ENCODE measurements around the gene KAZN. TPM values are rescaled to one million over a fixed set of nuclear protein-coding genes. Genes with fewer than 3 reads are reported as not detected.

The KAZN gene
- total and polyA plus RNA-seq, 4 donors: 4.4 to 19.3 (median 9.6) TPM

- intact Hi-C loops (cut with DNase I): no loop called here
- peak in 1 of 2 donors; percentile 14 for DNase-seq
- WGBS, 2 donors: 93 to 95% methylated on average over 10 of the region's 10 CpGs
- H3K27me3 ChIP-seq (ENCODE audit: control insufficient read depth in 1 of 2, insufficient read depth in 2 of 2, low read length in 1 of 2): no peaks in the 10 kb centered on the region
- no peak overlapping the region for H3K27ac ChIP-seq (ENCODE audit: low read depth in 1 of 2, low read length in 2 of 2)
- H3K36me3 ChIP-seq (ENCODE audit: control insufficient read depth in 1 of 2, insufficient read depth in 2 of 2, low read length in 1 of 2): no peaks in the 10 kb centered on the region
- peaks cover 7% of the 10 kb centered on the region for H3K9me3 ChIP-seq (ENCODE audit: control insufficient read depth, low read length)
- ATAC-seq (ENCODE audit: low FRiP score): no peak
- no peak overlapping the region for H3K4me3 ChIP-seq (ENCODE audit: low read length in 2 of 2)
- H3K4me1 ChIP-seq (ENCODE audit: control insufficient read depth in 1 of 2, insufficient read depth in 2 of 2, low read length in 2 of 2): no peaks in the 10 kb centered on the region
These were observed 238.1 kb downstream of the KAZN start for GRCh38 chr1:14836426-14837140.

DNA sequence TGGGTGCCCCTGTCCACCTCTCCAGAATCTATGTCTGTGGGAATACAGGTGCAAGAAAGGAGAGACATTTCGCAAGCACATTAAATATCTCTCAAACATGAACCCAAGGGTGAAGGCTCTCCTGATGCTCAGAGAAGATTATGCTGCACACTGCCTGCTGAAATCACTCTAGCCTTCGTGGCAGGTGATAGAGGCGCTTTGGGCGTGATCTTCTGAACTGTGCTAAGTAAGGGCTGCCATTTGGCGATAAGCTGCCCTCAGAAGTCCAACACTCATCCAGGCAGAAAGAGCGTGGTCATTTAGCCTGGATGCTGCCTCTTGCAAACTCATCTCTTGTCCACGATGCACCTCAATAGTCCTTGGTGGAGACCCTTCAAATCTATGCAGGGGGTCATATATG, 241.9 kb downstream of the KAZN start:
- WGBS, 2 donors: 86 to 90% methylated on average over 7 of the region's 7 CpGs
- no peak overlapping the region for H3K27ac ChIP-seq (ENCODE audit: low read depth in 1 of 2, low read length in 2 of 2)
- DNase-seq: no peak
- H3K4me3 ChIP-seq (ENCODE audit: low read length in 2 of 2): no peak overlapping the region
- intact Hi-C loops (cut with DNase I): no loop called here
- H3K36me3 ChIP-seq (ENCODE audit: control insufficient read depth in 1 of 2, insufficient read depth in 2 of 2, low read length in 1 of 2): no peaks in the 10 kb centered on the region
- no peaks in the 10 kb centered on the region for H3K4me1 ChIP-seq (ENCODE audit: control insufficient read depth in 1 of 2, insufficient read depth in 2 of 2, low read length in 2 of 2)
- peaks cover 15% of the 10 kb centered on the region for H3K9me3 ChIP-seq (ENCODE audit: control insufficient read depth, low read length)
- ATAC-seq (ENCODE audit: low FRiP score): no peak
- no peaks in the 10 kb centered on the region for H3K27me3 ChIP-seq (ENCODE audit: control insufficient read depth in 1 of 2, insufficient read depth in 2 of 2, low read length in 1 of 2)

DNA sequence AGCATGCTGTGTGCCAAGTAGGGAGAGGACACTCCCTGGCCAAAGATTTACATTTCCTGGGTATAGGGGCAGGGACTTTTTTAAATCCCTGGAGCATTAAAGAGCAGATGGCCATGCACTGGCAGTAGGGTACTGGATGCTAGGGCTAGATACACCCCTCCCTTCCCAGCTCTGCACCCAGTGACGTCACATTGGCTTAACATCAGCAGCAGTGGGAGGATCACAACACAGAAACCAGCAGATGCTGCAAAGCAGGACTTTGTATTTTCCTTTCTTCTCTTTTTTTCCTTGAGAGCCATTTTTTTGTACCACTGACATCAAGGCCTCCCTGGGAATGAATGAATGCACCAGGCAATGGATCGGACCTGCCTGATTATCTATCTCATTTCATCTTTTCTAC, 243.0 kb downstream of the KAZN start:
- no peak overlapping the region for H3K27ac ChIP-seq (ENCODE audit: low read depth in 1 of 2, low read length in 2 of 2)

DNA sequence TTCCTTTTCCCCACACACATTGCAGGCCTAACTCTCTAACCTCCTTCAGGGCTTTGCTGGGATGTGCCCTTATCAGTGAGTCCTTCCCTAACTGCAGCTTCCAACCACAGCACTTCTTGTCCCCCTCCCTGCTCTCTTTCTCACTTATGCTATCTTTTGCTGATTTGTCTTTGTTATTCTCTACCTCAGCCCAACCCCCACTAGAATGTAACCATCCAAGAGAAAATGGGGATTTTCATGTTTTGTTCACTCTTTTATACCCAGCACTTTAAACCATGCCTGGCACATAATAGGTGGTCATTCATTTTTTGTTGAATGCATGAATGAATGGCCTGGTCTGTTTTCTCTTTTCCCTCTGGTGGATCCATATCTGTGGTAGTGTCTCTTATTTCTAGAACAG, 243.5 kb downstream of the KAZN start:
- H3K36me3 ChIP-seq (ENCODE audit: control insufficient read depth in 1 of 2, insufficient read depth in 2 of 2, low read length in 1 of 2): no peaks in the 10 kb centered on the region
- peaks cover 15% of the 10 kb centered on the region for H3K9me3 ChIP-seq (ENCODE audit: control insufficient read depth, low read length)
- no peaks in the 10 kb centered on the region for H3K4me1 ChIP-seq (ENCODE audit: control insufficient read depth in 1 of 2, insufficient read depth in 2 of 2, low read length in 2 of 2)
- intact Hi-C loops (cut with DNase I): no loop called here
- DNase-seq (no peak), ATAC-seq (ENCODE audit: low FRiP score) (no peak)
- H3K27ac ChIP-seq (ENCODE audit: low read depth in 1 of 2, low read length in 2 of 2): no peak overlapping the region
- no peaks in the 10 kb centered on the region for H3K27me3 ChIP-seq (ENCODE audit: control insufficient read depth in 1 of 2, insufficient read depth in 2 of 2, low read length in 1 of 2)
- H3K4me3 ChIP-seq (ENCODE audit: low read length in 2 of 2): no peak overlapping the region

More for the DNA sequence above, 243.0 kb downstream of the KAZN start:
- ATAC-seq (ENCODE audit: low FRiP score) (no peak), DNase-seq (no peak)
- H3K4me3 ChIP-seq (ENCODE audit: low read length in 2 of 2): no peak overlapping the region
- intact Hi-C loops (cut with DNase I): no loop called here
- no peaks in the 10 kb centered on the region for H3K4me1 ChIP-seq (ENCODE audit: control insufficient read depth in 1 of 2, insufficient read depth in 2 of 2, low read length in 2 of 2)
- H3K27me3 ChIP-seq (ENCODE audit: control insufficient read depth in 1 of 2, insufficient read depth in 2 of 2, low read length in 1 of 2): no peaks in the 10 kb centered on the region
- H3K36me3 ChIP-seq (ENCODE audit: control insufficient read depth in 1 of 2, insufficient read depth in 2 of 2, low read length in 1 of 2): no peaks in the 10 kb centered on the region
- 88 to 93% methylated on average over 2 of the region's 2 CpGs for WGBS, 2 donors
- H3K9me3 ChIP-seq (ENCODE audit: control insufficient read depth, low read length): peaks cover 15% of the 10 kb centered on the region

DNA sequence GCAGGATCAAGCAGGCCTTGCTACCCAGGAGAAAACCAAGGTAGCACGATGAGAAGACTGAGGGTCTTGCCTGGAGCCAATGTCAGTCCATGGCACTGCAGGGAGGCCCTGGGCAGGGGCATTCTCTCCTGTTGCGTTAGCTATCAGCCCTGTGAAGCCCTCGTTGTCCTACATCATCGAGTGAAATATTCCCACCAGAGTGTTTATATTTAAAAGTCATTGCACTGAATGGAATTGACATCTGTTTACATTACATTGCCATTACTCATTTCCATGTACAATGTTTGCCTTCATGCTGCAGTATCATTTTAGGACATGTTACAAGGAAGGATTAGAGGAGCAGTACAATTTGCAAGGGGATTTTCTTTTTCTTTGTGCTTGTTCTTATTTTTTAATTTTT, 243.9 kb downstream of the KAZN start:
- Histone ChIP-seq H3K9me3 (ENCODE audit: control insufficient read depth, low read length) (peaks cover 15% of the 10 kb centered on the region), H3K4me1 (ENCODE audit: control insufficient read depth in 1 of 2, insufficient read depth in 2 of 2, low read length in 2 of 2) (no peaks in the 10 kb centered on the region), H3K27me3 (ENCODE audit: control insufficient read depth in 1 of 2, insufficient read depth in 2 of 2, low read length in 1 of 2) (no peaks in the 10 kb centered on the region), H3K4me3 (ENCODE audit: low read length in 2 of 2) (no peak overlapping the region), H3K36me3 (ENCODE audit: control insufficient read depth in 1 of 2, insufficient read depth in 2 of 2, low read length in 1 of 2) (no peaks in the 10 kb centered on the region), H3K27ac (ENCODE audit: low read depth in 1 of 2, low read length in 2 of 2) (no peak overlapping the region)
- DNase-seq (no peak), ATAC-seq (ENCODE audit: low FRiP score) (no peak)
- WGBS, 2 donors: 58 to 59% methylated on average over 4 of the region's 4 CpGs
- intact Hi-C loops (cut with DNase I): no loop called here

DNA sequence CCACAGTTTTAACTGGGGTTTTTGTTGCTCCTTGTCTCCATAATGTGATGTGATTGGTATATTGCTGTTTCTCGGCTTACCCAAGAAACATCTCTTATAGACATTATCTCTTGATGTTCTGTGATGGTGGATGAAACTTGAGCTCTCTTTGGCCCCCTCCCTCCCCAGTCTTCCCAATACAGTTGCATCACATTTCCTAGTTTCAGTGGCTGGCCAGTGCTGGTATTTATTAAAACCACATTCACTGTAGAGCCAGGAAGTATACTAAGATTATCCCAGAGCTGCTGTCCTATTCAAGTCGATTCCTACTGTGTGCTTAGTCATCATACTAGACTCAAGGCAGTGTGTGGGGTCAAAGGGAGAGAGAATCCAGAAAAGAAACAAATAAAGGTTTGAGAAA, 244.4 kb downstream of the KAZN start:
- Histone ChIP-seq H3K27me3 (ENCODE audit: control insufficient read depth in 1 of 2, insufficient read depth in 2 of 2, low read length in 1 of 2) (no peaks in the 10 kb centered on the region), H3K9me3 (ENCODE audit: control insufficient read depth, low read length) (peaks cover 15% of the 10 kb centered on the region), H3K36me3 (ENCODE audit: control insufficient read depth in 1 of 2, insufficient read depth in 2 of 2, low read length in 1 of 2) (no peaks in the 10 kb centered on the region), H3K4me1 (ENCODE audit: control insufficient read depth in 1 of 2, insufficient read depth in 2 of 2, low read length in 2 of 2) (no peaks in the 10 kb centered on the region), H3K4me3 (ENCODE audit: low read length in 2 of 2) (no peak overlapping the region), H3K27ac (ENCODE audit: low read depth in 1 of 2, low read length in 2 of 2) (no peak overlapping the region)
- ATAC-seq (ENCODE audit: low FRiP score): no peak
- DNase-seq: no peak
- intact Hi-C loops (cut with DNase I): no loop called here
- 83 to 84% methylated on average over 2 of the region's 2 CpGs for WGBS, 2 donors

DNA sequence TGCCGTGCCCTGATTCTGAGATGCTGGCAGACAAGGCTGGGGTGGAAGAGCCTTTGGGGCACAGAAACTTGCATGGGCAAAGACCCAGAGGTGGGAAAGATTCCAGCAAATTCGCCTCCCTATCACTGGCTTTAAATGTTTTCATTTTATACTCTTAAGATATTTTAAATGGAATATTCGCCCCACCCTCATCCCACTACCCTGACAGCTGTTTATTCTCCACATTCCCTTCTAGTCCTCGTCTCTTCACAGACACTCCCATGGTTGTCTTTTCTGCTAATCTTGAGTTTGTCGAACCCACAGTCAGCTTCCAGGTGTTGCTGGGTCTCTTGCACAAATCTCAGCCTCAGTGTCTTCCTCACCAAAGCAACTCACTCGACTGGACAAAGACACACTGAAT, 245.0 kb downstream of the KAZN start:
- no peak overlapping the region for H3K27ac ChIP-seq (ENCODE audit: low read depth in 1 of 2, low read length in 2 of 2)
- DNase-seq: no peak
- peaks cover 15% of the 10 kb centered on the region for H3K9me3 ChIP-seq (ENCODE audit: control insufficient read depth, low read length)
- no peaks in the 10 kb centered on the region for H3K27me3 ChIP-seq (ENCODE audit: control insufficient read depth in 1 of 2, insufficient read depth in 2 of 2, low read length in 1 of 2)
- 67 to 82% methylated on average over 6 of the region's 6 CpGs for WGBS, 2 donors
- ATAC-seq (ENCODE audit: low FRiP score): no peak
- H3K36me3 ChIP-seq (ENCODE audit: control insufficient read depth in 1 of 2, insufficient read depth in 2 of 2, low read length in 1 of 2): no peaks in the 10 kb centered on the region
- intact Hi-C loops (cut with DNase I): no loop called here
- no peaks in the 10 kb centered on the region for H3K4me1 ChIP-seq (ENCODE audit: control insufficient read depth in 1 of 2, insufficient read depth in 2 of 2, low read length in 2 of 2)
- no peak overlapping the region for H3K4me3 ChIP-seq (ENCODE audit: low read length in 2 of 2)

GRCh38 chr1:14844356-14844755, 245.9 kb downstream of the KAZN start:
- Histone ChIP-seq H3K27me3 (ENCODE audit: control insufficient read depth in 1 of 2, insufficient read depth in 2 of 2, low read length in 1 of 2) (no peaks in the 10 kb centered on the region), H3K4me3 (ENCODE audit: low read length in 2 of 2) (no peak overlapping the region), H3K27ac (ENCODE audit: low read depth in 1 of 2, low read length in 2 of 2) (no peak overlapping the region), H3K4me1 (ENCODE audit: control insufficient read depth in 1 of 2, insufficient read depth in 2 of 2, low read length in 2 of 2) (no peaks in the 10 kb centered on the region), H3K36me3 (ENCODE audit: control insufficient read depth in 1 of 2, insufficient read depth in 2 of 2, low read length in 1 of 2) (no peaks in the 10 kb centered on the region), H3K9me3 (ENCODE audit: control insufficient read depth, low read length) (peaks cover 15% of the 10 kb centered on the region)
- ATAC-seq (ENCODE audit: low FRiP score): no peak
- no peak for DNase-seq
- intact Hi-C loops (cut with DNase I): no loop called here
- 38 to 49% methylated on average over 2 of the region's 2 CpGs for WGBS, 2 donors

- Histone ChIP-seq H3K36me3 (ENCODE audit: control insufficient read depth in 1 of 2, insufficient read depth in 2 of 2, low read length in 1 of 2) (no peaks in the 10 kb centered on the region), H3K4me3 (ENCODE audit: low read length in 2 of 2) (no peak overlapping the region), H3K27ac (ENCODE audit: low read depth in 1 of 2, low read length in 2 of 2) (no peak overlapping the region), H3K27me3 (ENCODE audit: control insufficient read depth in 1 of 2, insufficient read depth in 2 of 2, low read length in 1 of 2) (no peaks in the 10 kb centered on the region), H3K4me1 (ENCODE audit: control insufficient read depth in 1 of 2, insufficient read depth in 2 of 2, low read length in 2 of 2) (no peaks in the 10 kb centered on the region), H3K9me3 (ENCODE audit: control insufficient read depth, low read length) (peaks cover 15% of the 10 kb centered on the region)
- DNase-seq (no peak), ATAC-seq (ENCODE audit: low FRiP score) (no peak)
- intact Hi-C loops (cut with DNase I): no loop called here
- WGBS, 2 donors: 92 to 93% methylated on average over 2 of the region's 2 CpGs
These were observed 246.6 kb downstream of the KAZN start for GRCh38 chr1:14844923-14845617.
